T-helper 17 cell (primary cell): ENCODE data around the gene PCK2. TPM values are rescaled to one million over a fixed set of nuclear protein-coding genes. Genes with fewer than 3 reads are reported as not detected.

Experiments
- ATAC-seq: fragments of 150-1000 bp; cut with Tn5 transposase; 2 replicates; pipeline ENCODE4 v1.10.0; 2021; ENCODE audit warnings: mild to moderate bottlenecking, moderate library complexity
- DNase-seq, 3 donors: peaks; one replicate each; pipeline versions ENCODE4 v3.0.0 to v3.0.0-alpha.2; 2020 to 2021
- H3K9me3 ChIP-seq: one replicate; pipeline ENCODE4 v1.7.0; 2013; ENCODE audit warnings: low read length, mild to moderate bottlenecking; ENCODE audit not compliant: control insufficient read depth, poor library complexity, severe bottlenecking
- H3K27ac Mint-ChIP-seq: one replicate; pipeline ENCODE4 v1.8.0; 2022; ENCODE audit warnings: mild to moderate bottlenecking, moderate library complexity, mixed read lengths
- H3K27me3 Mint-ChIP-seq: one replicate; pipeline ENCODE4 v1.8.0; 2022; ENCODE audit warnings: mixed read lengths
- H3K36me3 Mint-ChIP-seq: one replicate; pipeline ENCODE4 v1.8.0; 2022; ENCODE audit warnings: low read depth, mixed read lengths
- H3K4me1 Mint-ChIP-seq: one replicate; pipeline ENCODE4 v1.8.0; 2022; ENCODE audit warnings: mild to moderate bottlenecking, mixed read lengths
- H3K4me3 Mint-ChIP-seq: one replicate; pipeline ENCODE4 v1.8.0; 2022; ENCODE audit warnings: mild to moderate bottlenecking, moderate library complexity, mixed read lengths
- total RNA-seq, 4 donors: library from RNA in 2 of 4; stranded (reverse) in 2 of 4; gene quantifications; one replicate each; pipeline ENCODE4 v1.2.3 and lab custom pipeline; 2022 to 2026

PCK2 gene
- total RNA-seq, 2 donors from 2014 or later: 14.2 to 15.5 TPM

DNA sequence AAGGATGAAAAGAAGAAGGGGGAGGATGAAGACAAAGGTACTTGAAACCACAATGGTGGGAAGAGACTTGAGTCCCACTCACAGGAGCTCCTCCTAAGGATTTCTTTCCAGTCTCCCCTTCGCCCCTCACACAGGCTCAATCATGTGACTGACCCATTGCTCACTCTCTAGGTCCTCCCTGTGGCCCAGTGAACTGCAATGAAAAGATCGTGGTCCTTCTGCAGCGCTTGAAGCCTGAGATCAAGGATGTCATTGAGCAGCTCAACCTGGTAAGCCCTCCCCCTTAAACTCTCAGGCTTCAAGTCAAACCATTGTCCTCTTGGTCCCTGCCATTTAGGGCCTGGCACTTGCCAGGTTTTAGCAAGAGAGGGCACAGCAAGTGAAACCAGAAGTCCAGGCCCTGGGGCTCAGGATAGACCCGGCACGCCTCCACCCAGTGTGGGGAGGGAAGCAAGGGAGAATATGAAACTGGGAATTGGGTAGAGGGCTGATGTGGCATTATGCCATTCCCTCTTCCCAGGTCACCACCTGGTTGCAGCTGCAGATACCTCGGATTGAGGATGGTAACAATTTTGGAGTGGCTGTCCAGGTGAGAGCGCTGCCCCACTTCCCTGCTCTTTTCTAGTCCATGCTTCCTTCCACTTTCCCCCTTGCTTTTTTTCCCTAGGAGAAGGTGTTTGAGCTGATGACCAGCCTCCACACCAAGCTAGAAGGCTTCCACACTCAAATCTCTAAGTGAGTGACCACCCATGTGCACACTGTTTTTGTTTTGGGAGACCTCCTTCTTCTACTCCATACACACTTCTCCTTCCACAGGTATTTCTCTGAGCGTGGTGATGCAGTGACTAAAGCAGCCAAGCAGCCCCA is 43.7 kb downstream of the PCK2 start:
- no peak for ATAC-seq
- no peaks in the 10 kb centered on the region for H3K9me3 ChIP-seq
- no peak for DNase-seq
- peaks cover 42% of the 10 kb centered on the region for H3K4me1 Mint-ChIP-seq
- peak overlapping the region; percentile 88 for H3K27ac Mint-ChIP-seq
- H3K27me3 Mint-ChIP-seq: no peaks in the 10 kb centered on the region
- peak overlapping the region; percentile 95 for H3K4me3 Mint-ChIP-seq
- H3K36me3 Mint-ChIP-seq: no peaks in the 10 kb centered on the region

DNA sequence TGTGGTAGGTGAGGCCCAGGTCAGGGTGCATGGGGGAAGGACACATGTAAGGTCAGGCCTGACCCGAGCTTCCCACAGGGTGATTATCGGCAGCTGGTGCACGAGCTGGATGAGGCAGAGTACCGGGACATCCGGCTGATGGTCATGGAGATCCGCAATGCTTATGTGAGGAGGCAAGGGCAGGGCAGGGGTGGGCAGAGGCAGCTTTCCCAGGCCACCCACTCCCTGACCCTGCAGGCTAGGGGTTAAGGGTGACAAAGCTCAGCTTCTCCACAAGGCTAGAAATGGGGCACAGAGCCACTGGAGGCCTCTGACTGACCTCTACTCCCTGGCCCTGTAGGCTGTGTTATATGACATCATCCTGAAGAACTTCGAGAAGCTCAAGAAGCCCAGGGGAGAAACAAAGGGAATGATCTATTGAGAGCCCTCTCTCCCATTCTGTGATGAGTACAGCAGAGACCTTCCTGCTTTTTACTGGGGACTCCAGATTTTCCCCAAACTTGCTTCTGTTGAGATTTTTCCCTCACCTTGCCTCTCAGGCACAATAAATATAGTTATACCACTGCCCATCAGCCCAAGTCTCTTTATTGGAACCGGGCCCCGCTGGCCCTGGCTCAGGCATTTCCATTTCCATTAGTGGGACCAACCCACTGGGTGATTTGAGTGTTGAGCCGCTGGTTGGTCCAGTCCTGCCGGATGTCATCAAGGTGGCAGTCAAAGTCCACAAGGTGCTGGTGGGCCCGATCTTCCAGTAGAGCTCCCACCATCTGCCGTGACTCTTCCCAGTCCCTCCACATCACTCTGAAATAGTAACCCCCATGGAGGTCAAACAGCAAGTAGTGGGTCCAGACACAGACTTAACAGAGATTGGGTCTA is 44.5 kb downstream of the PCK2 start:
- H3K27ac Mint-ChIP-seq: peak overlapping the region; percentile 43
- DNase-seq (no peak), ATAC-seq (no peak)
- H3K4me3 Mint-ChIP-seq: peak overlapping the region; percentile 43
- H3K4me1 Mint-ChIP-seq: peaks cover 43% of the 10 kb centered on the region
- no peaks in the 10 kb centered on the region for H3K36me3 Mint-ChIP-seq
- no peaks in the 10 kb centered on the region for H3K27me3 Mint-ChIP-seq
- H3K9me3 ChIP-seq: no peaks in the 10 kb centered on the region

DNA sequence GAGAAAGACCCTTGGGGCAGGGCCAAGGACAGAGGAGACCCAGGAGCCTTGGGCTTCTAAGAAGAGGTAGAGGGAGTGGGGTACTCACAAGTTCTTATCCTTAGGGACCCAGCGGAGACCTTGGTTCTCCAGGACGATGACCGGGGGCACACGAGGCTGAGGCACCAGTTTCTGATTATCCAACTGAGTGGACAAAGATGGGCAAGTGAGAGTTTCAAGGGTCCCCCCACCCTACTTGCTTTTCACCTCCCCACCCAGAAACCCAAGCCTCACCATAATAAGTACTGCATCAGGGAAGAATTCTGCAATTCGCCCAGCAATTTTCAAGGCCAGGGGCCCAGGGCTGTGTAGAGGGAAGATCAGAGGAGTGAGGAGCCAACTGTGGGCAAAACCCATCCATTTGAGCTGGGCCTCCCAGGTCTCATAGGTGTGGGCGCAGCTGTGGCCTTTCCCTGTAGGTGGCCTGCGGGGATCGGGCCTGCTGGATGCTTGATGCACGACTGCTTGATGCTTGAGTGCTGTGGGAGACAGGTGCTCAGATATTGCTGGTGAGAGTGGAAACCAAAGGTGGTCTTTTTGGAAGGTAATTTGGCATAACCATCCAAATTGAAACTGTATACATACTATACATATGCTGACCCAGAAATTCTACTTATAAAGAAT is 45.3 kb downstream of the PCK2 start:
- Mint-ChIP-seq H3K27me3 (no peaks in the 10 kb centered on the region), H3K4me3 (peak overlapping the region; percentile 64), H3K4me1 (peaks cover 45% of the 10 kb centered on the region), H3K36me3 (peaks cover 2% of the 10 kb centered on the region), H3K27ac (peak overlapping the region; percentile 43)
- DNase-seq: no peak
- ATAC-seq: no peak
- H3K9me3 ChIP-seq: no peaks in the 10 kb centered on the region

DNA sequence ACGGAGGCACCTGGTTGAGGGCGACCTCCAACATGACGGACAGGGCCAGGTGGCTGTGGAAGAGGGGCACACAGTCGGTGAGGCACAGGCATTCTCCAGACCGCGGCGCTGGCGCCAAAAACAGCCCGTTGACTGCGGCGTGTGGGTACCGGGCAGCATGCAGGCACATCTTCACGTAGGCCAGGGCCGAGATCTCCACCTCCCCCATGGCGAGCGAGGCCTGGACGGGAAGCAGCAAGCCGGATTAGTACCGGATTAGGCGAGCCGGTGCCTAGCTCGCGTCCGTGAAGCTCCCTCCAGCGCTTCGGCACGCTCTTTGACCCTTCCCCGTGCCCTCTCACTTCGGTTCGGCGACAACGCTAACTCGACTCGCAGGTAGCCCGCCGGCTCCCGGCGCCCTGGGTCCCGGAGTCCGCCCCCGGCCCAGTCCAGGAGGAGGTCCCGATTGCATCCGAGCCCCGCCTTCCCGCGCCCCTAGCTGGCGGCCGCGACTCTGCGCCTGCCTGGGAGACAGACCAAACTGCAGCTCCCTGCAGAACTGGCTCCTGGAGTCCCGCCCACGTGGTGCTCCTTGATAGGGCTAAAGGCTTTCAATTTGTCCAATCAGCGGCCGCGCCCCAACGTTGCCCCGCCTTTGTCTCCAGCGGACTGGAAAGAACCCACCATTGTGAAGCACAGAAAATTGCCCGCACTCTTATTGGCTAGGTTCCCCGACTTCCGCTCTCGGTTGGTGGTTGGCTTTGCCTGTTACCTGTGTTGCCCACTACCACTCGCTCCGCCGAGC is 47.2 kb downstream of the PCK2 start, which contains the start of gene EMC9:
Gene EMC9 (minus strand): TSS at position 495 of the 784 bp plus-strand sequence. CDS start 287 bp downstream, at position 208.
- peaks cover 50% of the 10 kb centered on the region for H3K4me1 Mint-ChIP-seq
- H3K27ac Mint-ChIP-seq: peak within 1 kb of the TSS; percentile 86
- H3K9me3 ChIP-seq: no peaks in the 10 kb centered on the region
- H3K27me3 Mint-ChIP-seq: no peaks in the 10 kb centered on the region
- peak; percentile 91 for ATAC-seq
- DNase-seq: peak; percentile 98 to 99 (median 98)
- peak within 1 kb of the TSS; percentile 93 for H3K4me3 Mint-ChIP-seq
- peaks cover 2% of the 10 kb centered on the region for H3K36me3 Mint-ChIP-seq

DNA sequence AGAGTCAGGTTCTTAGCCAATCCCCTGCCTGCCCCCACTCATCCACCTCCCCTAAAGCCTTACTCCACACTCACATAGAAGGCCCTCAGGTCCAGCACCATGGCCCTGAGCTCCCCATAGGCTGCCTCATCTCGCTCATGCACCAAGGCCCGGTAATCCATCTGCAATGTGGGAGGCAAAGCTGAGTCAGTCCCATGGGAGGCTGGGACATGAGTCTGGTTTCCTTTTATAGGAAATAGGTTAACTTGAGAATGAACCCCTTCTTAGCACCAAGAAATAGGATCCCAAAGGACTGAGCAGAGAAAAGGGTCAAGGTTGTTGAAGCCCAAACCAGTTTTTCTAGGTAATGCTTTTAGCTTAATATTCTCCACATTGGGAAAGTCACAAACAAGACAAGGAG is 49.4 kb downstream of the PCK2 start:
- no peak for DNase-seq
- Mint-ChIP-seq H3K36me3 (peaks cover 2% of the 10 kb centered on the region), H3K4me1 (peaks cover 46% of the 10 kb centered on the region), H3K4me3 (no peak overlapping the region), H3K27me3 (no peaks in the 10 kb centered on the region), H3K27ac (no peak overlapping the region)
- no peaks in the 10 kb centered on the region for H3K9me3 ChIP-seq
- no peak for ATAC-seq

DNA sequence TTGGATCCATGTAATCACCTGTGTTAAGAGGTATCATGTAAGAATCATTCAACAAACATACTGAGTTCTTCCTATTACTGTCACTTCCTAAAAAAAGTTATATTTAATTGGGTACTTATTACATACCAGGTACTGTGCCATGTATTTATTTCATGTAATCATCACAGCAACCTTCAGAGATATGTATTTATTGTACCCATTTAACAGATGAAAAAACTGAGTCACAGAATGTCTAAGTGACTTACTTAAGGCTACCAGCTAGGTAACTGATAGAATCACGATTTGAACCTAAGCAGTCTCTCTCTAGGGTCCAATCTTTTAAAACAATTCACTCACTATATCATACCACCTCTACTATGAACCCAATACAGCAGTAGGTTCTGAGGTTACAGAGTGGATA is 50.3 kb downstream of the PCK2 start:
- H3K9me3 ChIP-seq: no peaks in the 10 kb centered on the region
- Mint-ChIP-seq H3K36me3 (peaks cover 2% of the 10 kb centered on the region), H3K27me3 (no peaks in the 10 kb centered on the region), H3K4me1 (peaks cover 52% of the 10 kb centered on the region), H3K27ac (peak overlapping the region; percentile 73), H3K4me3 (no peak overlapping the region)
- DNase-seq (no peak), ATAC-seq (no peak)

DNA sequence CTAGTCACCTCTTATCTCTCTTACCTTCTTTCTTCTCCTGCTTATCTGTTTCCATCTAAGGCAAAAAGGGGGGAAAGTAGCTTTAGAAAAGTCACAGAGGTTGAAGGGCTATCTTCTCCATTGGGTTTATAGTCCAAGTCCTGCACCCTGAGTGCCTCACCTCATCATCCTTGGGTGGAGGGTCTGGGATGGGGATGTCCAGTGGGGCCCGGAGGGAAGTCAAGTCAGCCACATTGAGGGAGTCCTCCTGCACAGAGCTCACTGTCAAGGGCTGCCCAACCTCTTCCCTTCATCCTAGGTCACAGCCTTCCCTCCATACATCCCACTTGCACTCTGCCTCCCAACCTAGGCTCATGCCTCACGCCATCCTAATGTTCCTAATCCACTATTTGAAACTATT is 51.1 kb downstream of the PCK2 start:
- no peaks in the 10 kb centered on the region for H3K27me3 Mint-ChIP-seq
- no peak for DNase-seq
- H3K9me3 ChIP-seq: no peaks in the 10 kb centered on the region
- peaks cover 49% of the 10 kb centered on the region for H3K4me1 Mint-ChIP-seq
- H3K27ac Mint-ChIP-seq: peak overlapping the region; percentile 90
- peaks cover 2% of the 10 kb centered on the region for H3K36me3 Mint-ChIP-seq
- ATAC-seq: no peak
- peak overlapping the region; percentile 98 for H3K4me3 Mint-ChIP-seq

DNA sequence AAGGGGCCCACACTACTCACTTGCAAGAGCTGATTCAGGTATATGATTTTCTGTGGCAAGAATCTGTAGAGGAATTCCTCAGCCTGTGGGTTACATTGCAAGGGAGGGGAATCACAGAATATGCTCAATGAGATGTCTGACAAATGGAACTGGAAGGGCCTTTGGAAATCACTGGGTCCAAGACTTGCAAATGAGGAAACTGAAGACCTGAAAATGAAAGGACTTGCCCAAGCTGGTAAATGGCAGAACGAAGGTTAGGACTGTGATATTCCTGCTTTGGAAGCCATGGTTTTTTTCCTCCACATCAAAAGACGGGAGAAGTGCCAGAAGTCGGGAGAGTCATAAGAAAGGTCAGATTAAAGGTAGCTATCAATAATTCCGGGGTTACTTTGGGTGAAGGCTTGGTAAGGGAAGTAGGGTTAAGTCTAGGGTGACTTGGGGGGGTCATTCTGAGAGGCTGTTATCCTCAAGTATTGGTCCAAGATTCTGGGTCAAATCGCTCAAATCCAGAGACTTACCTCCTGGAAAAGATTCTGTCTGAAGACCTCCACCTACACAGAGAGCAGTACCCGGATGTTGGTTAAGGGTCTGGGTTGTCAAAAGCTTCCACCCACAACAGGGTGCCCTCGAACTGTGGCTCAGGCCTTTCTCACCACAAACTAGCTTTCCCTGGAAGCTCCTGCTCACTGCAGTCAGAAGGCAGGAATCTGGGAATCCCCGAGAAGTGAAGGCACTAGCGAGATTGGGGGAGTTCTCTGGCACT is 51.8 kb downstream of the PCK2 start:
- Mint-ChIP-seq H3K4me1 (peaks cover 52% of the 10 kb centered on the region), H3K36me3 (peaks cover 2% of the 10 kb centered on the region), H3K27me3 (no peaks in the 10 kb centered on the region), H3K4me3 (peak overlapping the region; percentile 98), H3K27ac (peak overlapping the region; percentile 90)
- ATAC-seq (no peak), DNase-seq (no peak)
- H3K9me3 ChIP-seq: no peaks in the 10 kb centered on the region

DNA sequence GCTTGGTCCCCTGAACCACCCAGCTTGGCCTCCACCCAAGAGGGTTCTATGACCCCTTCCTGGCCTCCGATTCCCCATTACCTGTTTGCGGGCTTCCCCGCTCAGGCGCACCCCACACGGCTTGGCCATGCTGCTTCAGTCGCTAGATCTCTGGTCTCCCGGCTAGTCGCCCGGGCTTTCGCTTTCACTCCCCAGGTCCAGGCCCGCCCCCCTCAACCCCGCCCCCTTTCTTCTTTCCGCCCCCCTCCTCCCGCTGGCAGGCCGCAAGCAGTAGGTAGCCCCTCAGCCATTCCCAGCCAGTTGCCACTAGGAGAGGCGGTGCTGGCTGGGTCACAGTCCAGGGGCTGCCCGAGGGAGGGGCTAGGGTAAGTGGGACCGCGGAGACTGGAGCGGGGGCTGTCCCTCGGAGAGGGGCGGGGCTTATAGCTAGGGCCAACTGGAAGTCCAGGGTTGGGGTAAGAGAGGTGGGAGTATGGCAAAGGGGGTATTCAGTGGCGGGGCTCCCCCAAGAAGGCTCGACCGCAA is 52.4 kb downstream of the PCK2 start, which contains the start of gene PSME2:
Gene PSME2 (minus strand): TSS at position 158 of the 525 bp plus-strand sequence. CDS start 29 bp downstream, at position 129.
- H3K27me3 Mint-ChIP-seq: no peaks in the 10 kb centered on the region
- peak within 1 kb of the TSS; percentile 91 for H3K27ac Mint-ChIP-seq
- H3K4me3 Mint-ChIP-seq: peak within 1 kb of the TSS; percentile 98
- DNase-seq (peak; percentile 57 to 83 (median 75)), ATAC-seq (peak; percentile 65)
- no peaks in the 10 kb centered on the region for H3K9me3 ChIP-seq
- H3K36me3 Mint-ChIP-seq: peaks cover 2% of the 10 kb centered on the region
- H3K4me1 Mint-ChIP-seq: peaks cover 53% of the 10 kb centered on the region

DNA sequence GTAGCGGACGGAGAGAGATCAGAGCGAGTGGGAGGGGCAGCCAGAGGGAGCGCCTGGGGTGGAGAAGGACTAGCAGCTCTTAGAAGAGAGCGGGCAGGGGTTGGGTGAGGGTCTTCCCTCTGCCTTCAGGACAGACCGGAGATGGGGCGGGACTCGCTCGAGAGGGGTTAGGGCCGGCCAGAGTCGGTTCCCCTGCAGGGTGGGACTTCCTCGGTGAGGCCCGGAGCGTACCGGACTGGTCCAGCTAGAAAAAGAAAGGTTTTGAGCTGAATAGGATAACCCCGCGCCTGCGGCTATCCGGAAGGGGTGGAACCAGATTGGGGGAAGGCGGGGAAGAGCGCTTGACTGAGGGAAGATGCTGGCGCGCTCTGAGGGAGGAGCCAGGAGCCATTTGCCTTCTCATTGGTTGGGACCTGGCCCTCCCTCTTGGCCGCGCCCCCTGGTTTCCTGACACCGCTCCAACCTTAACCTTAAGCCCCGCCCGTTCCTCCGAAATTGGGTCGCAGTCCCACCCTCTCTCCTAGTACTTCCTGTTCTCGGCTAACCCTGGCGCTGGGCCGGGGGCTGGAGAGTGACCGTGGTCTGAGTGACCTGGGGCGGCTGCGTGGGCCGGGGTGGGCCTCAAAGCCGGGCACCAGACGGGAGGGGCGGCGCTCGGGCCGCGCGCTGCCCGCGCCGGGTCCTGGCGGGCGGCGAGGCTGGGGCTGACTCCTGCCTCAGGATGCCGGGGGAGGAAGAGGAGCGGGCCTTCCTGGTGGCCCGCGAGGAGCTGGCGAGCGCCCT is 53.1 kb downstream of the PCK2 start, which contains the start of gene RNF31:
Gene RNF31 (plus strand): TSS at position 521 of the 783 bp plus-strand sequence. CDS start 201 bp downstream, at position 722.
- no peaks in the 10 kb centered on the region for H3K9me3 ChIP-seq
- Mint-ChIP-seq H3K4me3 (peak within 1 kb of the TSS; percentile 98), H3K36me3 (peaks cover 2% of the 10 kb centered on the region), H3K4me1 (peaks cover 49% of the 10 kb centered on the region), H3K27me3 (no peaks in the 10 kb centered on the region), H3K27ac (peak within 1 kb of the TSS; percentile 91)
- peak; percentile 91 for ATAC-seq
- peak; percentile 93 to 97 (median 95) for DNase-seq
